HEK293 (cell line): ENCODE results near the gene VSTM2B.

Experiments used
- EGR2 ChIP-seq: fragments of 450-650 bp; formaldehyde crosslinking; IDR thresholded peaks from 2 replicates; pipeline ENCODE4 v1.5.1; 2016; ENCODE audit warnings: low read depth, missing biosample characterization, missing genetic modification characterization
- GLI2 ChIP-seq: fragments of 450-650 bp; formaldehyde crosslinking; IDR thresholded peaks from 2 replicates; pipeline ENCODE4; 2017; ENCODE audit warnings: missing biosample characterization, missing genetic modification characterization, low read depth, borderline replicate concordance
- GLIS2 ChIP-seq: fragments of 450-650 bp; formaldehyde crosslinking; IDR thresholded peaks from 2 replicates; pipeline ENCODE4 v1.5.1; 2016; ENCODE audit warnings: missing biosample characterization, missing genetic modification characterization
- KLF10 ChIP-seq: fragments of 450-650 bp; IDR thresholded peaks from 2 replicates; pipeline ENCODE4 v1.5.1; 2018; ENCODE audit warnings: missing biosample characterization, mild to moderate bottlenecking, missing genetic modification characterization
- KLF9 ChIP-seq: fragments of 450-650 bp; formaldehyde crosslinking; IDR thresholded peaks from 2 replicates; pipeline ENCODE4 v1.5.1; 2016; ENCODE audit warnings: missing biosample characterization, missing genetic modification characterization, low read depth
- MYNN ChIP-seq: fragments of 450-650 bp; formaldehyde crosslinking; IDR thresholded peaks from 2 replicates; pipeline ENCODE4 v1.5.1; 2016; ENCODE audit warnings: missing biosample characterization, missing genetic modification characterization, borderline replicate concordance
- MZF1 ChIP-seq: fragments of 450-650 bp; formaldehyde crosslinking; IDR thresholded peaks from 2 replicates; pipeline ENCODE4 v1.5.1; 2017; ENCODE audit warnings: missing biosample characterization, missing genetic modification characterization, borderline replicate concordance
- PRDM10 ChIP-seq: fragments of 450-650 bp; formaldehyde crosslinking; IDR thresholded peaks from 2 replicates; pipeline ENCODE4 v1.5.1; 2016; ENCODE audit warnings: missing biosample characterization, missing genetic modification characterization
- SP2 ChIP-seq: fragments of 450-650 bp; formaldehyde crosslinking; IDR thresholded peaks from 2 replicates; pipeline ENCODE4 v1.5.1; 2016; ENCODE audit warnings: missing biosample characterization, missing genetic modification characterization
- SP7 ChIP-seq: fragments of 450-650 bp; formaldehyde crosslinking; IDR thresholded peaks from 2 replicates; pipeline ENCODE4 v1.5.1; 2016; ENCODE audit warnings: missing biosample characterization, missing genetic modification characterization
- TRIM28 ChIP-seq: IDR thresholded peaks from 2 replicates; pipeline ENCODE4 v1.6.1; 2011; ENCODE audit warnings: low read length, control low read depth, borderline replicate concordance
- TSHZ1 ChIP-seq: fragments of 450-650 bp; formaldehyde crosslinking; IDR thresholded peaks from 2 replicates; pipeline ENCODE4 v1.5.1; 2016; ENCODE audit warnings: missing biosample characterization, missing genetic modification characterization, borderline replicate concordance
- ZBTB1 ChIP-seq: fragments of 450-650 bp; formaldehyde crosslinking; IDR thresholded peaks from 2 replicates; pipeline ENCODE4 v1.5.1; 2016; ENCODE audit warnings: missing biosample characterization, missing genetic modification characterization
- ZBTB17 ChIP-seq: fragments of 450-650 bp; formaldehyde crosslinking; IDR thresholded peaks from 2 replicates; pipeline ENCODE4 v1.5.1; 2016; ENCODE audit warnings: missing biosample characterization, missing genetic modification characterization
- ZFHX2 ChIP-seq: fragments of 450-650 bp; formaldehyde crosslinking; conservative IDR thresholded peaks from 2 replicates; pipeline ENCODE4 v1.5.1; 2016; ENCODE audit warnings: missing biosample characterization, missing genetic modification characterization
- ZIC2 ChIP-seq: fragments of 450-650 bp; formaldehyde crosslinking; IDR thresholded peaks from 2 replicates; pipeline ENCODE4 v1.5.1; 2016; ENCODE audit warnings: missing biosample characterization, missing genetic modification characterization
- ZNF155 ChIP-seq: fragments of 450-650 bp; formaldehyde crosslinking; IDR thresholded peaks from 2 replicates; pipeline ENCODE4 v1.5.1; 2016; ENCODE audit warnings: missing biosample characterization, missing genetic modification characterization
- ZNF16 ChIP-seq: fragments of 450-650 bp; formaldehyde crosslinking; IDR thresholded peaks from 2 replicates; pipeline ENCODE4 v1.5.1; 2016; ENCODE audit warnings: low read depth, missing biosample characterization, missing genetic modification characterization
- ZNF19 ChIP-seq: fragments of 450-650 bp; formaldehyde crosslinking; IDR thresholded peaks from 2 replicates; pipeline ENCODE4; 2016; ENCODE audit warnings: missing biosample characterization, missing genetic modification characterization, low read depth
- ZNF398 ChIP-seq: fragments of 450-650 bp; formaldehyde crosslinking; IDR thresholded peaks from 2 replicates; pipeline ENCODE4 v1.5.1; 2017; ENCODE audit warnings: missing biosample characterization, missing genetic modification characterization
- ZNF404 ChIP-seq: fragments of 450-650 bp; formaldehyde crosslinking; IDR thresholded peaks from 2 replicates; pipeline ENCODE4 v1.5.1; 2017; ENCODE audit warnings: missing biosample characterization, missing genetic modification characterization
- ZNF423 ChIP-seq: fragments of 450-650 bp; formaldehyde crosslinking; IDR thresholded peaks from 2 replicates; pipeline ENCODE4 v1.5.1; 2016; ENCODE audit warnings: missing biosample characterization, missing genetic modification characterization
- ZNF433 ChIP-seq: fragments of 450-650 bp; formaldehyde crosslinking; IDR thresholded peaks from 2 replicates; pipeline ENCODE4 v1.5.1; 2016; ENCODE audit warnings: missing biosample characterization, missing genetic modification characterization, low read depth
- ZNF521 ChIP-seq: fragments of 450-650 bp; formaldehyde crosslinking; IDR thresholded peaks from 2 replicates; pipeline ENCODE4 v1.5.1; 2017; ENCODE audit warnings: missing biosample characterization, mild to moderate bottlenecking, missing genetic modification characterization
- ZNF560 ChIP-seq: fragments of 450-650 bp; formaldehyde crosslinking; IDR thresholded peaks from 2 replicates; pipeline ENCODE4 v1.5.1; 2017; ENCODE audit warnings: missing biosample characterization, missing genetic modification characterization, borderline replicate concordance
- ZNF596 ChIP-seq: fragments of 450-650 bp; IDR thresholded peaks from 2 replicates; pipeline ENCODE4 v1.5.0; 2018; ENCODE audit warnings: missing biosample characterization, mild to moderate bottlenecking, missing genetic modification characterization, moderate library complexity
- ZNF629 ChIP-seq: fragments of 450-650 bp; formaldehyde crosslinking; IDR thresholded peaks from 2 replicates; pipeline ENCODE4 v1.5.1; 2017; ENCODE audit warnings: missing biosample characterization, missing genetic modification characterization
- ZNF660 ChIP-seq: fragments of 450-650 bp; IDR thresholded peaks from 2 replicates; pipeline ENCODE4 v1.5.1; 2018; ENCODE audit warnings: missing biosample characterization, mild to moderate bottlenecking, missing genetic modification characterization
- ZNF76 ChIP-seq: fragments of 450-650 bp; formaldehyde crosslinking; IDR thresholded peaks from 2 replicates; pipeline ENCODE4; 2016; ENCODE audit warnings: low read depth, missing biosample characterization, missing genetic modification characterization, borderline replicate concordance
- ZNF776 ChIP-seq: fragments of 450-650 bp; formaldehyde crosslinking; IDR thresholded peaks from 2 replicates; pipeline ENCODE4 v1.5.0; 2017; ENCODE audit warnings: missing biosample characterization, missing genetic modification characterization, borderline replicate concordance
- ZXDB ChIP-seq: fragments of 450-650 bp; formaldehyde crosslinking; IDR thresholded peaks from 2 replicates; pipeline ENCODE4 v1.5.1; 2016; ENCODE audit warnings: missing biosample characterization, missing genetic modification characterization

Gene VSTM2B

GRCh38 chr19:29596080-29596727 lies 70.4 kb downstream of the VSTM2B start (continued):
- TF ChIP-seq ZNF398 (tag by site-specific recombination) (peak; percentile 35; the same call in 1 of the 2 replicates), GLIS2 (peak; percentile 76), ZNF629 (tag by site-specific recombination) (peak; percentile 68), ZNF16 (tag by site-specific recombination) (no peak), KLF10 (tag by site-specific recombination) (no peak; the same call in 1 of the 2 replicates), ZNF521 (tag by site-specific recombination) (no peak), ZNF19 (tag by site-specific recombination) (no peak), ZBTB1 (tag by site-specific recombination) (no peak), ZXDB (tag by site-specific recombination) (no peak), ZNF596 (peak; percentile 58; the same call in 1 of the 2 replicates), KLF9 (tag by site-specific recombination) (peak; percentile 47; the same call in 1 of the 2 replicates), ZIC2 (tag by site-specific recombination) (peak; percentile 100), ZNF660 (tag by site-specific recombination) (peak; percentile 63; the same call in 1 of the 2 replicates), ZBTB17 (tag by site-specific recombination) (peak; percentile 73; the same call in 1 of the 2 replicates), MZF1 (tag by site-specific recombination) (no peak), ZFHX2 (peak; percentile 53; the same call in 1 of the 2 replicates), PRDM10 (peak; percentile 61), ZNF776 (tag by site-specific recombination) (no peak), GLI2 (tag by site-specific recombination) (no peak), ZNF404 (tag by site-specific recombination) (no peak), ZNF560 (tag by site-specific recombination) (no peak), TRIM28 (no peak), SP7 (peak; percentile 79), MYNN (peak; percentile 98), ZNF423 (tag by site-specific recombination) (peak; percentile 75), SP2 (tag by site-specific recombination) (peak; percentile 46), ZNF433 (tag by site-specific recombination) (no peak), TSHZ1 (peak; percentile 54), EGR2 (tag by site-specific recombination) (peak; percentile 78), ZNF76 (tag by site-specific recombination) (0 out of 2 replicates have a peak, but pooled peaks have one; percentile 14), ZNF155 (tag by site-specific recombination) (no peak)
